HepG2 (cell line): ENCODE data around the gene PREP.

Experiments
- BORCS8-MEF2B ChIP-seq: sonication (generic); formaldehyde crosslinking; IDR thresholded peaks from 2 replicates; pipeline ENCODE4 v1.8.0; 2022; ENCODE audit warnings: mild to moderate bottlenecking, missing genetic modification reagents
- FLYWCH1 ChIP-seq: sonication (generic); formaldehyde crosslinking; IDR thresholded peaks from 2 replicates; pipeline ENCODE4 v1.8.1; 2023; ENCODE audit warnings: mild to moderate bottlenecking, missing genetic modification reagents
- FOSL1 ChIP-seq: sonication (generic); formaldehyde crosslinking; IDR thresholded peaks from 2 replicates; pipeline ENCODE4 v1.9.0; 2021; ENCODE audit warnings: missing genetic modification reagents, borderline replicate concordance
- SMC3 ChIP-seq: IDR thresholded peaks from 2 replicates; pipeline ENCODE4 v1.6.1; 2011; ENCODE audit warnings: low read length, improper control_type of control experiment
- ZNF431 ChIP-seq: sonication (generic); formaldehyde crosslinking; IDR thresholded peaks from 2 replicates; pipeline ENCODE4 v1.9.0; 2022; ENCODE audit warnings: missing genetic modification reagents, low read depth, mild to moderate bottlenecking, borderline replicate concordance
- TF ChIP-seq, protein P1 (sequence below): sonication (generic); formaldehyde crosslinking; IDR thresholded peaks from 2 replicates; pipeline ENCODE4 v1.4.0; 2020; ENCODE audit warnings: missing genetic modification reagents, borderline replicate concordance
- TF ChIP-seq, protein P2 (sequence below): sonication (generic); formaldehyde crosslinking; IDR thresholded peaks from 2 replicates; pipeline ENCODE4 v1.5.1; 2020; ENCODE audit warnings: missing genetic modification reagents, mild to moderate bottlenecking, borderline replicate concordance
- TF ChIP-seq, protein P3 (sequence below): sonication (generic); formaldehyde crosslinking; IDR thresholded peaks from 2 replicates; pipeline ENCODE4 v1.5.0; 2020; ENCODE audit warnings: mild to moderate bottlenecking, missing genetic modification reagents, moderate library complexity

DNA sequence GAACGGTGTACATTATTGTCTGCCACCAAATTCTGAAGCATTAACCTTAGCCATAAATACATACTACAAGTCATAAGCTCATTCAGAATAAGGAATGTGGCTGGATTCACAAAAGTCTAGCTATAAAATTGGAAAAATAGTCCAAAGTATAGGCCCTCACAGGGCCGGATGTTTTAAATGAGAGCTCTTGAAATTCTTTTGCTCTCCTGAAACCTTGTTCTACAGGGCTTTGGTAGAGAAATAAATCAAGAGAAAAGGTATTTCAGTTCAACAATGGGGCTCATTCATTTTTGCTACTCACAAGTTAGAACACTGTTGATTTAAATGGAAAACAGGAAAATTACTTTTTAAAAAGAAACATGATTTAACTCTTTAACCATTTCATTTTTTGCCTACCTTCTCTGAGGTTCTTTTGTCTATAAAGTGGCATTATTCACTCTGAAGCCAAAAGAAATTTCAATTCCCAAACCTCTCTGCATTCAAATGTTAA lies 58.0 kb downstream of the PREP start:
- TF ChIP-seq BORCS8-MEF2B (CRISPR knock-in tag) (no peak), SMC3 (no peak), ZNF431 (CRISPR knock-in tag) (no peak), FLYWCH1 (CRISPR knock-in tag) (no peak), FOSL1 (CRISPR knock-in tag) (no peak)
- TF ChIP-seq, protein P1, sequence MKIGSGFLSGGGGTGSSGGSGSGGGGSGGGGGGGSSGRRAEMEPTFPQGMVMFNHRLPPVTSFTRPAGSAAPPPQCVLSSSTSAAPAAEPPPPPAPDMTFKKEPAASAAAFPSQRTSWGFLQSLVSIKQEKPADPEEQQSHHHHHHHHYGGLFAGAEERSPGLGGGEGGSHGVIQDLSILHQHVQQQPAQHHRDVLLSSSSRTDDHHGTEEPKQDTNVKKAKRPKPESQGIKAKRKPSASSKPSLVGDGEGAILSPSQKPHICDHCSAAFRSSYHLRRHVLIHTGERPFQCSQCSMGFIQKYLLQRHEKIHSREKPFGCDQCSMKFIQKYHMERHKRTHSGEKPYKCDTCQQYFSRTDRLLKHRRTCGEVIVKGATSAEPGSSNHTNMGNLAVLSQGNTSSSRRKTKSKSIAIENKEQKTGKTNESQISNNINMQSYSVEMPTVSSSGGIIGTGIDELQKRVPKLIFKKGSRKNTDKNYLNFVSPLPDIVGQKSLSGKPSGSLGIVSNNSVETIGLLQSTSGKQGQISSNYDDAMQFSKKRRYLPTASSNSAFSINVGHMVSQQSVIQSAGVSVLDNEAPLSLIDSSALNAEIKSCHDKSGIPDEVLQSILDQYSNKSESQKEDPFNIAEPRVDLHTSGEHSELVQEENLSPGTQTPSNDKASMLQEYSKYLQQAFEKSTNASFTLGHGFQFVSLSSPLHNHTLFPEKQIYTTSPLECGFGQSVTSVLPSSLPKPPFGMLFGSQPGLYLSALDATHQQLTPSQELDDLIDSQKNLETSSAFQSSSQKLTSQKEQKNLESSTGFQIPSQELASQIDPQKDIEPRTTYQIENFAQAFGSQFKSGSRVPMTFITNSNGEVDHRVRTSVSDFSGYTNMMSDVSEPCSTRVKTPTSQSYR: no peak
- TF ChIP-seq, protein P2, sequence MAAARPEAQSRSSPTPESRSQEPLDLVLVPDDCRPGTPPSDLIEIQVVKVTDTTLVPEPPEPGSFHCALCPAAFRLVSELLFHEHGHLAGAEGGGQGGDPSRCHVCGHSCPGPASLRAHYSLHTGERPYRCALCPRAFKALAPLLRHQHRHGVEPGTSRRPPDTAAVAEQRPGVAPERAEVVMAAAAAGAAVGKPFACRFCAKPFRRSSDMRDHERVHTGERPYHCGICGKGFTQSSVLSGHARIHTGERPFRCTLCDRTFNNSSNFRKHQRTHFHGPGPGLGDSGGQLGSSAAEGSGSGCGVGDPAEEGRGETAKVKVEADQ (CRISPR knock-in tag): no peak
- TF ChIP-seq, protein P3, sequence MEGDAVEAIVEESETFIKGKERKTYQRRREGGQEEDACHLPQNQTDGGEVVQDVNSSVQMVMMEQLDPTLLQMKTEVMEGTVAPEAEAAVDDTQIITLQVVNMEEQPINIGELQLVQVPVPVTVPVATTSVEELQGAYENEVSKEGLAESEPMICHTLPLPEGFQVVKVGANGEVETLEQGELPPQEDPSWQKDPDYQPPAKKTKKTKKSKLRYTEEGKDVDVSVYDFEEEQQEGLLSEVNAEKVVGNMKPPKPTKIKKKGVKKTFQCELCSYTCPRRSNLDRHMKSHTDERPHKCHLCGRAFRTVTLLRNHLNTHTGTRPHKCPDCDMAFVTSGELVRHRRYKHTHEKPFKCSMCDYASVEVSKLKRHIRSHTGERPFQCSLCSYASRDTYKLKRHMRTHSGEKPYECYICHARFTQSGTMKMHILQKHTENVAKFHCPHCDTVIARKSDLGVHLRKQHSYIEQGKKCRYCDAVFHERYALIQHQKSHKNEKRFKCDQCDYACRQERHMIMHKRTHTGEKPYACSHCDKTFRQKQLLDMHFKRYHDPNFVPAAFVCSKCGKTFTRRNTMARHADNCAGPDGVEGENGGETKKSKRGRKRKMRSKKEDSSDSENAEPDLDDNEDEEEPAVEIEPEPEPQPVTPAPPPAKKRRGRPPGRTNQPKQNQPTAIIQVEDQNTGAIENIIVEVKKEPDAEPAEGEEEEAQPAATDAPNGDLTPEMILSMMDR (CRISPR knock-in tag): no peak
